Psoas muscle (tissue), 8 donors: ENCODE measurements around the gene TBC1D22A. TPM values are rescaled to one million over a fixed set of nuclear protein-coding genes. Genes with fewer than 3 reads are reported as not detected.

Experiments used
- ATAC-seq, 4 donors: fragments of 200-7000 bp; cut with Tn5 transposase; one replicate each; pipeline ENCODE4 v1.9.1; 2020; ENCODE audit warnings: moderate library complexity in 3 of 4, mild to moderate bottlenecking in 2 of 4
- DNase-seq, 2 donors: peaks; one replicate each; pipeline ENCODE4 v3.0.0-alpha.2; 2020
- H3K27ac ChIP-seq: fragments of 200-600 bp; one replicate; pipeline ENCODE4 v1.8.0; 2022
- H3K27me3 ChIP-seq, 3 donors: fragments of 200-600 bp in 1 of 3; one replicate each; pipeline versions ENCODE4 v1.6.1 to v1.8.0; 2013 to 2022; ENCODE audit warnings: low read length in 2 of 3, mild to moderate bottlenecking in 2 of 3, moderate library complexity in 1 of 3; ENCODE audit not compliant: insufficient read depth in 3 of 3
- H3K36me3 ChIP-seq, 2 donors: fragments of 200-600 bp in 1 of 2; one replicate each; pipeline versions ENCODE4 v1.6.1 to v1.8.0; 2013 to 2022; ENCODE audit warnings: low read depth in 1 of 2, mild to moderate bottlenecking in 1 of 2, moderate library complexity in 1 of 2; ENCODE audit not compliant: insufficient read depth in 1 of 2
- H3K4me1 ChIP-seq: fragments of 200-600 bp; one replicate; pipeline ENCODE4 v1.8.0; 2022
- H3K4me3 ChIP-seq: fragments of 200-600 bp; one replicate; pipeline ENCODE4 v1.8.0; 2022; ENCODE audit warnings: mild to moderate bottlenecking
- H3K9me3 ChIP-seq: fragments of 200-600 bp; one replicate; pipeline ENCODE4 v1.8.0; 2022
- WGBS, 3 donors: extraction: QIAGEN DNeasy Blood & Tissue Kit; methylation state at CpG; one replicate each; pipeline versions ENCODE4 v1.1.6 to v1.1.7; 2013; 5-methylcytosine and 5-hydroxymethylcytosine counted together
- intact Hi-C, 2 donors: fragments of 100-400 bp; cut with DNase I; formaldehyde crosslinking; loops; one replicate each; pipeline versions ENCODE4 v1.11.0 to v1.14.2; 2022
- polyA plus RNA-seq, 3 donors: library from polyadenylated mRNA; stranded (reverse); fragments of 200-250 nt; gene quantifications; one replicate each; pipeline ENCODE4 v1.2.3, GENCODE V29; 2013
- total RNA-seq, 4 donors: library from RNA; stranded (reverse); fragmentation: NEBNext Ultra II Directional in 2 of 4; extraction: Animal tissue kit (Norgen Biotek cat#: 25700) in 2 of 4; gene quantifications; one replicate each; pipeline versions ENCODE4 v1.2.1 to v1.2.4, GENCODE V29; 2021 to 2023
- TF ChIP-seq, protein P1 (sequence below): fragments of 200-600 bp; IDR thresholded peaks from one replicate; pipeline ENCODE4 v1.8.0; 2022; ENCODE audit warnings: antibody characterized with exemption
- donor health status: healthy with polysubstance abuse.
- donor health status: DM: no; HTN: no; CAD: no; lungs with moderate emphysema.
- donor health status: Bipolar disorder and iron deficiency.
- donor health status: healthy.
- donor health status: DM: yes; HTN: yes; CAD: no.
- donor health status: DM: no; HTN: no; CAD: no.
- donor health status: DM: no; HTN: no; CAD: no.
- donor health status: DM: yes; HTN: yes; CAD: no.

TBC1D22A gene
- total and polyA plus RNA-seq, 7 donors: 11.7 to 25.0 (median 18.9) TPM

DNA sequence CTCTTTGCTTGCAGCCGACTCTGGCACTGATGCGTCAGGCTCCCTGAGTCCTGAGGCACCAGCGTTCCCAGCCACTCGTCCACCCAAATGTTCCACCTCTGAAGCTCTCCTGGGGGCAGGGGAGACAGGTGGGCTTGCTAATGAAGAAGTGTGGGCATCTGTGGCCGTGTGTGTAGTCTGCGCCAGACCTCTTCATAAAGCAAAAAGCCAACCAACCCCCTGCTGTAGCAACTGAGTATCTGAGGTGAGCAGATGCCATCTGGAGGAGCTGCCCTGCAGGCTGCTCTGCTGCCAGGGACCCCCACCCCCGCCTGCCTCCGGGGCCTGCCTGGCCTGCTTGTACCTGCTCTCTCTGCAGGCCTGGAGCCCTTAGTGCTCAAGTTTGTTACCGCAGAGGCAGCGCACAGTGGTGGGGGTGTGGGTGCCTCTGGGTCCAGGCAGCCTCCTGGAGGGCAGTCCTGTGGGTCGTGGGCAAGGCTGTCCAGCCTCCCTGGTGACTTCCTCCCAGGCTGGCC lies 272.5 kb downstream of the TBC1D22A start:
- ATAC-seq: no peak
- H3K27me3 ChIP-seq: no peaks in the 10 kb centered on the region
- H3K9me3 ChIP-seq: no peaks in the 10 kb centered on the region
- intact Hi-C loops: no loop called here
- DNase-seq: peak in 1 of 2 donors; percentile 31
- no peak overlapping the region for H3K27ac ChIP-seq
- H3K36me3 ChIP-seq: no peaks in the 10 kb centered on the region
- no peak overlapping the region for H3K4me3 ChIP-seq
- 80 to 84% (median 82%) methylated on average over 11 of the region's 11 CpGs for WGBS, 3 donors
- H3K4me1 ChIP-seq: no peaks in the 10 kb centered on the region
- TF ChIP-seq, protein P1, sequence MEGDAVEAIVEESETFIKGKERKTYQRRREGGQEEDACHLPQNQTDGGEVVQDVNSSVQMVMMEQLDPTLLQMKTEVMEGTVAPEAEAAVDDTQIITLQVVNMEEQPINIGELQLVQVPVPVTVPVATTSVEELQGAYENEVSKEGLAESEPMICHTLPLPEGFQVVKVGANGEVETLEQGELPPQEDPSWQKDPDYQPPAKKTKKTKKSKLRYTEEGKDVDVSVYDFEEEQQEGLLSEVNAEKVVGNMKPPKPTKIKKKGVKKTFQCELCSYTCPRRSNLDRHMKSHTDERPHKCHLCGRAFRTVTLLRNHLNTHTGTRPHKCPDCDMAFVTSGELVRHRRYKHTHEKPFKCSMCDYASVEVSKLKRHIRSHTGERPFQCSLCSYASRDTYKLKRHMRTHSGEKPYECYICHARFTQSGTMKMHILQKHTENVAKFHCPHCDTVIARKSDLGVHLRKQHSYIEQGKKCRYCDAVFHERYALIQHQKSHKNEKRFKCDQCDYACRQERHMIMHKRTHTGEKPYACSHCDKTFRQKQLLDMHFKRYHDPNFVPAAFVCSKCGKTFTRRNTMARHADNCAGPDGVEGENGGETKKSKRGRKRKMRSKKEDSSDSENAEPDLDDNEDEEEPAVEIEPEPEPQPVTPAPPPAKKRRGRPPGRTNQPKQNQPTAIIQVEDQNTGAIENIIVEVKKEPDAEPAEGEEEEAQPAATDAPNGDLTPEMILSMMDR: no peak

DNA sequence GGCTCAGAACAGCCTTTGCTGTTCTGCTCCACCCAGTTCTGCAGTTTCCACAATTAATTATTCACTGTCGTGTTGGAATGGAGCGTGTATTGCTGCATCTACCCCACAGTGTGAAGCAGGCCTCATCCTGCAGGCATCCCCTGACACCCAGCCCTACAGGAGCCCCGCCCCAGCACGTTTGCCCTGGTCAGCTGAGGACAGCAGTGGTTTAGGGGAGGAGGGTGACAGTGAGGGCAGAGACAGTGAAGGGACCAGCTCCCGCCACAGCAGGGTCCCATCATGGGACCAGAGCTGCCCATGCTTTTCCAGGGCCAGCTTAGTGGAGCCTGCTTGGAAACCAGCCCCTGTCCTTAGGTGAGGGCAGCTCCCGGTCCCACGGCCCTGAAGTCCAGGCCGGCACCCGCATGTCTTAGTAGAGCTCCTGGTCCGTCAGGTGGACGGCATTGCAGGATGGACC lies 273.0 kb downstream of the TBC1D22A start:
- WGBS, 3 donors: 87 to 90% (median 87%) methylated on average over 11 of the region's 11 CpGs
- ATAC-seq: no peak

DNA sequence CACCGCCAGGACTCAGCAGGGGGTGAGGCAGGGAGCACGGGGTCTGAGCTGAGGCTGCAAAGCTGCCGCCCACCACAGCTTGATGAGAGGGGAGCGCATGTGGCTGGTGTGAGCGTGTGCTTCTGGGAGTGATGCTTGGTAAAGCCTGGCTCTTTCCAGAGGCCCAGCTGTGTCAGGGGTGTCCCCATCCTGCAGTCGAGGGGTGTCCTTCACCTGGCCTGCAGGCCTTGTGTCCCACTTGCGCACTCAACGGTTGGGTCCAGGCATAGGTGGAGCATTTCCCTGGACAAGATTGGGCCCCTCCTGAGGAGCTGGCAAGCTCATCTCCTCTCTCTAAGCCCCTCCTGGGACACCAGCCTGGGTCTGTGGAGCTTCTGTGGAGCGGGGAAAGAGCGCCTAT lies 273.9 kb downstream of the TBC1D22A start:
- WGBS, 3 donors: 91 to 93% (median 92%) methylated on average over 10 of the region's 10 CpGs
- DNase-seq (peak in 1 of 2 donors; percentile 47), ATAC-seq (no peak)

More for the DNA sequence above, 273.0 kb downstream of the TBC1D22A start:
- Histone ChIP-seq H3K36me3 (no peaks in the 10 kb centered on the region), H3K27me3 (no peaks in the 10 kb centered on the region), H3K4me3 (no peak overlapping the region), H3K9me3 (no peaks in the 10 kb centered on the region), H3K27ac (no peak overlapping the region), H3K4me1 (no peaks in the 10 kb centered on the region)
- intact Hi-C loops: no loop called here
- peak in 1 of 2 donors; percentile 20 for DNase-seq
- TF ChIP-seq, protein P1: no peak

DNA sequence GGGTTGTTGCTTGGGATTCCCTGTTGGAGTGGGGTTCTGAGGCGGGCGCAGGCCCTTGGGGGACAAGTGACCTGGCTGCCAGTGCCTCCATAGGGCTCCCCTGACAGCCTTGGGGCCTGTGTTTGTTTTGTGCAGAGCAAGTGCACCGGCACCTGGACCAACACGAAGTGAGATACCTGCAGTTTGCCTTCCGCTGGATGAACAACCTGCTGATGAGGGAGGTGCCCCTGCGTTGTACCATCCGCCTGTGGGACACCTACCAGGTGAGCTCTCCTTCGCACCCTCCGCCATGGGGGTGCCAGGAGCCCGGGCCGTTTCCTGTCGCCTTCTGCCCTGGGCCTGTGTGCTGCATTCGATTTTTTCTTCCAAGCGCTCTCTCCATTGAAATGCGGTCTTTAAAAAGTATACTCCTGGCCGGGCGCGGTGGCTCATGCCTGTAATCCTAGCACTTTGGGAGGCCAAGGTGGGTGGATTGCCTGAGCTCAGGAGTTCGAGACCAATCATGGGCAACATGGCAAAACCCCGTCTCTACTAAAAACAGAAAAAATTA lies 274.6 kb downstream of the TBC1D22A start:
- TF ChIP-seq, protein P1: no peak
- Histone ChIP-seq H3K4me3 (no peak overlapping the region), H3K27ac (no peak overlapping the region), H3K9me3 (no peaks in the 10 kb centered on the region), H3K36me3 (no peaks in the 10 kb centered on the region), H3K27me3 (no peaks in the 10 kb centered on the region), H3K4me1 (no peaks in the 10 kb centered on the region)
- 96 to 97% (median 97%) methylated on average over 20 of the region's 20 CpGs for WGBS, 3 donors
- intact Hi-C loops: no loop called here
- ATAC-seq (no peak), DNase-seq (peak in 1 of 2 donors; percentile 24)

More for the DNA sequence above, 273.9 kb downstream of the TBC1D22A start:
- Histone ChIP-seq H3K9me3 (no peaks in the 10 kb centered on the region), H3K36me3 (no peaks in the 10 kb centered on the region), H3K4me1 (no peaks in the 10 kb centered on the region), H3K4me3 (no peak overlapping the region), H3K27ac (no peak overlapping the region), H3K27me3 (no peaks in the 10 kb centered on the region)
- intact Hi-C loops: no loop called here
- TF ChIP-seq, protein P1: no peak
